HG03196 (cell line): ENCODE data around the gene C18orf32.
"Not testable (repeated sequence)": the region's sequence is repeated elsewhere in the genome, so short reads cannot be mapped to it uniquely, and the experiment has no call there.

Experiments
- ATAC-seq: cut with Tn5 transposase; IDR thresholded peaks from one replicate; pipeline ENCODE4 v1.9.1; 2021; ENCODE audit not compliant: unreplicated experiment

The C18orf32 gene

DNA sequence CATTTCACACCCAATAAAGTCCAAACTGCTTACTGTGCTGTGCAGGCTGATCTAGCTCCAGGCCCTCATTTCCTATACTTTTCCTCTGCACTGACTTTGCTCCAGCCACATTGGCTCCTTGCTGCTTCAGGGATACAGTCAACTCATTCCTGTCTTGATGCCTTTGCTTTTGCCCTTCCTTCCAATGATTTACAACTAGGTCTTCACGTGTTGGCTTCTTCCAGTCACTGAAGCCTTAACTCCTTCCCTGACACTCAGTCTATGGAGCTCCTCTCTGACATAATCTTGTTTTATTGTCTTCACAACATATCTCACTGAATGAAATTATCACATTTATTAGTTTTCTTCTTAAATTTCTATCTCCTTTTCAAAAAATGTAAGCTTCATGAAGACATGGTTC is 16.9 kb upstream of the C18orf32 start:
- ATAC-seq: no peak

DNA sequence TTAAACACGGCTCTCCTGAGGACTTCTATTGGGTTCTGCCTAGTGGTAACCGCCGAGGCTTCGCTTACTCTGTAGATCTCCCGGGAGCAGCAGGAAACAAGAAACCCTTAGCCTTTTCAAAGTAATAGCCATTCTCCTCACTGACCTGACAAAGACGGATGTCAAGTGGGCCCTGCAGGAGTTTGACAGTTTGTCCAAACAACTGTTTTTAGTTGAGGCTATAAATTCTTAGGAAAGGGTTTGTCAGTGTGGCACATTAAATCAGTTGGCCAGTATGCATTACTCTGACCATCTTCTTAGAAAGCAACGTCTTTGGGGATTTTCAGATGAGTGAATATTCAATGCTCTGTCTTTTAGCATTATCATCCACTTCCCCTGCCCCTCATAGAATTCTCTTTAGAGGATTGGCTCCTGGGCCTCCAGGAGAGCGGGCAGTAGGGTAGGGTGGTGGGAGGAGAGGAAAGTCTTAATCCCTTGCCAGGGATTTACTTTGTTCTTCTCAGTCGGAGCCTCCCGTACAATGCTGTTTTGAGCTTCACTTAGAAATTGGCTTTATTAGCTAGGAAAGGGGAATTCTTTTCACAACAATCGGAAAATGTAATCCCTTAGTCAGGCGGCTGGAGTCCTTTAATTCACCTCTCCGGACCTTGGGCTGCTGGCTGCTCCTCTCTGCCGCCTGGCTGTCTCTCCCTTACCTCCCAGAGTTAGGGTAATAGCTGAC is 13.3 kb upstream of the C18orf32 start:
- ATAC-seq: no peak

DNA sequence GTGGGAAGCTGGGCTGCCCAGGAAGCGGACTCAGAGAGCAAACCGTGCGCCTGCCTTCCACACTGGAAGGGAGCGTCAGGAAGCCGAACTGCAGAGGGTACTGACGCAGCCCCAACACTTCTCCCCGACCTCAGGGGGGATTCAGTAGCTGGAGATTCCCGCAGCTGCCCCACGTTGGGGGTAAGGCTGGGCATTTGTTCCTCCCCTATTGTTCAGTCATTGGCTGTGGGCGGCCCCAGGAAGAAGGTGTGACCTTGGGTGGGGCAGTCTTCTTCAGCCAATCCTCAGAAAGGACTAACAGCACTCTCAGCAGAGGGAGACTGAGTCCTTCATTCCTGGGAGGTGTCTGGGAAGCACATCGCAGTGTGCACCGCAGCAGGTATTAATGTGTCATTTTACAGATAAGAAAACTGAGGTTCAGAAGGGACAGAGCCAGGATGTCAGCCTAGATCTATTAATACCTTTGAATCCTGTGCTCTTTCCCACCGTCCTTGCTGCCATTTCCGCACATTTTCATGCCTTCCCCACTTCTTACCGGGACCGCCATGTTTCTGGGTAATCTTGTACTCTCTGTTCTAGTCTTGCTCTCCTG is 12.1 kb upstream of the C18orf32 start:
- no peak for ATAC-seq

DNA sequence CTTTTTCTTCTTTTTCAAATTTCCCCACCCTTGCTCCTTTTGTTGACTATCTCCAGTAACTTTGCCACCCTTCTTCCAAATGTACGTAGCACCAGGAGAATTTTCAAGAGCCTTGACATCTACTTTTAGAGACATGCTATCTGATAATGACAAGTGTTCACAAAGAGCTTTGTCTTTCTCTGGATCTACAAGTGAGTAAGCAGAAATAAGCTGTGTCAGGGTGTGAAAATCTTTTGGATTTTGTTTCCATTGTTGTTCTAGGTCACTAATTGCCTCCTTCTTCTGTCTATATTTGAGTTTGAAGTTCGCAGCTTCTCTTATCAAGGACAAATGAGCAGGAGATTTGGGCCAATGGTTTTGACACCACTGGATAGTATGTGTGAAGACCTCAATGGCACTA is 8.4 kb upstream of the C18orf32 start:
- ATAC-seq: no peak

DNA sequence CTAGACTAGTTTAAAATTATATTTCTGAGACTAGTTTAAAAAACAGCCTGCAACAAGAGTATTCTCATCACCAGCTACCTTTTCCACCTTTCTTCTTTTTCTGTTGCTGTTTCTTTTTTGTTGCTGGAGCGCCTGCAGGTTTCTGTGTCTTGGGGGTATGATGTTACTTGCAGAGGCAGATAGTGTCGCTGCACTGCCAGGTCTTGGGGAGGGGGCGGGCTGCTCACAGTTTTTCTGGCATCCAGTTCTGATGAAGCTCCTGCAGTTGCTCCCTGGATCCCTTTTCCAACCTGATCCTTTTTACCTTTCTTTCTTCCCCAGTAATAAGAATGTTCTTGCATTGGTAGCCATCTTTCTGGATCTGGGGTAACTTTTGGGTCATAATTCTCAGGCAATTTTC is 8.0 kb upstream of the C18orf32 start:
- no peak for ATAC-seq

DNA sequence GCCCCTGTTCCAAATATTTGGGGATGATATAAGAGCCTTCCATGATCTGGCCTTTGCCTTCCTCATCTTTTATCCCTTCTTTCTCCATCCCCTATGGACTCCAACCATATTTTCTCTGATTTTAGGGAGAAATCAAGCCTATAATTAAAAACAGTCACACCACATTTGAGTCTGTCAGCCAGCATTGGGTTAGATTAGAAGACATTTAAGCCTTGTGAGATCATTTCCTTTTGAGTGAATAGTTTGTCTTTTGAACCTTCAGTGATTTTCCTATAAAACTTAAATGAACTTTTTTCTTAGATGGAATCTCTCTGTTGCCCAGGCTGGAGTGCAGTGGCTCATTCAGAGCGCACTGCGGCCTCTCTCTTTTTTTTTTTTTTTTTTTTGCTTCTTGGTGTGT is 7.6 kb upstream of the C18orf32 start:
- no peak for ATAC-seq

DNA sequence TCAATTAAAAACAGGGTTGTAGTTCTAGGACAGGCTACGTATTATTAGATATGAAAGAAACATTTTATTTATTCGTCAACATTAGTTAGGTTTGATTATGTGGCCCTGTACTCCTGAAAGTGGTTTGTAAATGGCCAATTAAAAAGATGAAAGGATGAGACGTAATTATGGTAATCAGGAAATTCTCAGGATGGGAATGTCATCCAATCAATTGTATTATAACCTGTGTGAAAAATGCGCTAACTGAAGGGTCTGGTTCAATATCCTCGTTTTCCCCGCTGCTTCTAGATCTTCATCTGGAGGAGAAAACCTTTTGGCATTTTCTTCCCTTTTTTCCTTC is 5.6 kb upstream of the C18orf32 start:
- no peak for ATAC-seq

DNA sequence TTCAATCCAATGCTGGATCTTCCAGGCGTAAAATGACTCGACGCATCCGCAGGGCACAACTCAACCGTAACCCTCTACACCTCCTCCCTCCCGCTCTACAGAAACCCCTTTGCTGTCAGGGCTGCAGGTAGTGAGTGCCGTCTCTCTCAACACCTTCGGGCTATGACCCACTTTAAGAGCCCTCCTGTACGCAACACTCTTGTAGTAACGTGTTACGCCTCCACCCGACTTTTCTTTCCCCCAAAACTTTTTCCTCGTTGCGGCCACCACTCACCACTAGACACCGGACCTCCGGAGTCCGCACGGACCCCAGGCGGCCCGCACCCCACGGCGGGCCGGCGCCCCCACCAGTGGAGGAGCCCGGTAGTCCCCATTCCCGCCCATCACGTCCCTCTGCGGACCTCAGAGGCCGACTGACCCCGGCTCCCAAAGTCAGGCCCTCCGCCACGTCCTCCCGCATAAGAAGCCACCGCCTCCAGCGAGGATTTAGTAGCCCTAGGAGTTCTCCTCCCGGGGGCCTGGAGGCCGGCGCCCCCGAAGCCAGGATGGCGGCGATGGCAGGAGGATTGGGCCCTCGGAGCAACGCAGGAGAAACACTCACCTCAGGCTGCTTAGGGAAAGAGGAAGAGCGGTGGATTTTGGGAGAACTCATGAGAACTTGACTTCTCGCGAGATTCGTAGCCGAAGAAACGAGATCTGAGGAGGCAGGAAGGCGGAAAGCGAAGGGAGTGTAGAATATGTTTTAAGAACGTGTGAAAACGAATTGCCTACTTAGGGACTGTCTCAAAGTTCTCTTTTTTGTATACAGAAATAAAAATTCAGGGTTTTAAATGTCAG is 5.0 kb upstream of the C18orf32 start, which contains the start of gene RPL17:
TSS of gene RPL17 (minus strand) at position 609 of the 837 bp plus-strand sequence.
- peak; percentile 87 for ATAC-seq

DNA sequence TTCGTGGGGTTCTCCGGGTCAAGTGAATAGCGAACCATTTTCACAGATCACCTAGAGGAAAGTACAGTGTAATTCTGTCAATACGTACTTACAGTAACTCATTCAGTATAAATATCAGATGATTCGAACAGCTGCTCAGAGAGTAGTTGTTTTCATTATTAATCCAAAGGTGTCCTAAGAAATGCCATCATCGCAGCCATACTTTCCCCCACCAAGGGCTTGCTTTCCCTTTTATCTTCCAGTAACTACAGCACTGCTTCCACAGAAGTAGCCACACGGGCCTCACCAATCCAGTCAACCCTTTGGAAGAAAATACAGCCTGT is 4.5 kb upstream of the C18orf32 start:
- ATAC-seq: no peak

DNA sequence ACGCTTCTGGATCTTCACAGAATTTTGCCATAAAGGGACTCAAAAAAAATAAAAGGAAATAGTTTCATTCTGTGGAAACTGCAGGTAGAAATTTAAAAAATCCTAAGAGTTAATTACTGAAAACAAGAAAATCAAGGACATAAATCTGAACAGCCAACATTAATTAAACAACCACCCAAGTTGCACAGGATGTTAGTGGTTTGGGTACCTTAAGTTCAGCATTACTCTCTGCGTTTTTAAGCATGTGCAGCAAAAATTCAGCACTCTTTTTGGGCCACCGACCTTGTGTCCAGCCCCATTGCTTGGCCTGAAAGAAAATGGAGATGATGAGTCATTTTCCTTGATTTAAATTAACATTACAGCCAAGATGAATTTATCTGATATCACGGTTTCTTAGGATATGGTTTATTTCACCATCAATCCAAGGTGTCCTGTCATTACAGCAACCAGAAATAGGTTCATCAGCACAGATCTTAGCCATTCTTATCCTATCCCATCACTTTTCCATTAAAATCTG is 3.3 kb upstream of the C18orf32 start:
- ATAC-seq: no peak

DNA sequence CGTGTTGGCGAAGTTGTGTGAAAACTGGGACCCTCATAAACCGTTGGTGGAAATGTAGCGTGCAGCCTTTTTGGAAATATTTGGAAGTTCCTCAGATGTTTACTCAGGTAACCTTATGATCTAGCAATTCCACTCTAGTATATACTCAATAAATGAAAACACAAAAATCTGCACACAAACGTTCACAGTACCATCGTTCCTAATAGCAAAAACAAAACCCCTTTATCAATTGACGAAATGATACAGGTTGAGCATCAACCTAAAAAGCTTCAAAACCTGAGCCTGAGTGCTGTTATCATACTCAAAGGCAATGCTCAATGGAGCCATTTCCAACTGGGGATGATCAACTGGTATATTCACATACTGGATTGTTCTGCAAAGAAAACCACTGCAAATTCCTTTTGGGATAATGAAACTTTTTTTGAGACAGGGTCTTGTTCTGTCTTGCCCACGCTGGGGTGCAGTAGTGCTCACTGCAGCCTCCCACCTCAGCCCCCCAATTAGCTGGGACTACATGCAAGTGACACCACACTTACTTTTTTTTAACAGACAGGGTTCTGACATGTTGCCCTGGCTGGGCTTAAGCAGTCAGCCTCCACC is 777 bp upstream of the C18orf32 start:
- no peak for ATAC-seq

DNA sequence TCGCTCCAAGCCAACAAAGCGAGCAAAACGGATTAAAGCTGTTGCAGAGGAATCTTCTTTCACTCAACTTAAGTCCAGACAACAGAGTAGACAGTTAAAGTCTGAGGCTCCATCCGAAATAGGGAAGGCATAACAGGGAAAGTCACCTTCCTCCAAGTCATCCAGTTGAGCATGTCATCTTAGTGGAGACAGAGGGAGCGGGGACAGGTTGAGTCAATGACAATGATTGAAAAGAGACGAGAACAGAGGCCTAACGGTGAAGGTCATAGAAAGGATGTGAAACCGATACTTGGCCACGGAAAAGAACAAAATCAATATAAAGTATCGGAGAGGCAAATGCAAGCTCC is 455 bp downstream of the C18orf32 start:
- ATAC-seq: no peak

DNA sequence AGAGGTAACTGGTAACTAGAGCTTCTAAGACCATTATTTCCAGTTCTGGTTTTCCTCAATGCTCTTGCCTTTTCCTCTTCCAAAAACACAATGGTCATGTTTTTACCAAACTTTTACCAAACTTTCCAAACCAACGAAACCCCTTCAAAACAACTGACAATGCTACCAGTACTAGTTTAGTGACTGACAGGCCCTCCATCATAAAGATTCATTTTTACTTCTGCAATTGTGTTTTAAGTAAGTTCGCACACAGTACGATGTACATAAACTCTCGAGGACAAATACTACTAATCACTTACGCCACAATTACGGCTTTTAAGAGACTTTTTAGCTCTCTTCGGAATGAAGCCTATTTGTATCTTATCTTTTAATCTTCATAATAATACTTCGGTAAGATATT is 900 bp downstream of the C18orf32 start:
- no peak for ATAC-seq

DNA sequence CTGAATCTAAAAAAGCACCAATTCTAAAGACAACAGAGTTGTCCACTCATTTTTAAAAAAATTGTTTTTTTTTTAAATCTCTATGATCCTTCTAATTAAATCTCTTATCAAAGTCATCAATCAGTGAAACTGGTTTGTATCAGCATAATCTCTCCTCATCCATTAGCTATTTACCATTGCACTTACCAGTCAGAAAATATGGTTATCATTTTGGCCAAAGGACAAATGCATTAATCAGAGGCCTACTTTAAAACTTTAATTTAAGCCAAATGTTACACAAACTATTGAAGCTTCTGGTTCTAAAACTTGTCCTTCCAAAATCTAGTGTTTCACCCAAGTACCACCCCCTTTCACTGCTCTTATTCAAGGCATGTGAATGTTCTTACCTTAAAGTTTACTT is 3.8 kb downstream of the C18orf32 start:
- no peak for ATAC-seq

DNA sequence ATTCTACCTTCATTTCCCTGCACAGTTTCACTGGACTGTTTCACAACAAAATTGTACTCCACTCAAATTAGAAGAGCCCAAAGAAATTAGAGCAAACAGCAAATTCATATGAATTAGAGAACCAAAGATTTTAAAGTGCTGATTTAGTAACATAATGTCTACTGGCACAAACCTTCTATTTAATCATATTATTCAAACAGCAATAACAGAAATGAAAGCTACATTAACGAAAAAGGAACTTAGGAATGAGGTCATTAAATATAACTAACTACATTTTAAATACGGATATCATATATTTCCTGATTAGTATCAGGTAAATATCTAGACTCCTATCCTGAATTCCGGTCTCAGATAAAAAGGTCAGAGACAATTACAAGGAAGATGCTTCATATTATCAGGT is 5.1 kb downstream of the C18orf32 start:
- no peak for ATAC-seq

DNA sequence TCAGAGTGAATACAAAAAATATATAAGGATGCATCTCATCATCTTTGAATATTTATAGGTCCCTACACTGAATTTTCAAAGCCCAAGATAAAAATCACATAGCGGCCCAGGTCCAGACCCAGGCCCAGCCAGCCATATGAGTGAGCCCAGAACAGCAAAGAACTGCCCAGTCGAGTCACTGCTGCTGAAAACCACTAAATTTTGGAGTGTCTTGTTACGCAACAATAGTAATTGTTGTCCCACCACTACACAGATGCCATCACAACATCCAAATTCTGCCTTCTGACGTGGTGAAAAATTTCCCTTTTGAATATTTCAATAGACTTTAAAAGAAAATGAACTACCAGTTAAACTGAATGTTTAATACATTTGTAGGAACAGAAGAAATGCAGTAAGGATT is 5.7 kb downstream of the C18orf32 start:
- no peak for ATAC-seq

DNA sequence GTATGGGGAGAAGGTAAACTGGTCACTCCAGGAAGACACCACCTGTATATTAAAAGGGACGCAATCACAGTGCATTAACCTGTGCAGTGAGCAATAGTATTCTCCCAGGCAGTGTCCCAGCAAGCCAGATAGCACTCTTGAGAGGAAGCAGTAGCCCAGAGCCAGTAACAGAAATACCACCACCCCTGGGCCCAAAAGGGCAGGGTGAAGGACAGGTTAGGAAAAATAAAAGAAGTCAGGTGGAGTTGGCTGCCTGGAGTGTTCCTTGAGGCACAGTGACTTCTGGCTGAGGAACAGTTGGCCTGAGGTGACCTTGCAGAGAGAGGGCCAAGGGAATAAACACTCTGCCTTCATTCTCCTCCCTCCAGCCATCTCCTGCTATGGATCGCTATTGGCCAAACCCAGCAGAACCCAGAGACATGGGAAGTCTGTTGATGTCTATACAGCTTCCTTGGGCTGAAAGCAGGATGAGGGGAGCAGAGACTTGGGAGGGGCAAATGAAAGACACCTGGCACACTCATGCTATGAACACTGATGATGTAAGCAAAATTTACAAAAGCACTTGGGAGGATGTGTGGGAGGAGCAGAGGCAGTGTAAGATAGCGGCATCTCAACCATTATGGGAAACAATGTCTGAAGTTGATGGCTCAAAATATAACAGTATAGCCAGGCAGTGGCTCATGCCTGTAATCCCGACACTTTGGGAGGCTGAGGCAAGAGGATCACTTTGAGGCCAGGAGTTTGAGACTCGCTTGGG is 7.5 kb downstream of the C18orf32 start:
- no peak for ATAC-seq

DNA sequence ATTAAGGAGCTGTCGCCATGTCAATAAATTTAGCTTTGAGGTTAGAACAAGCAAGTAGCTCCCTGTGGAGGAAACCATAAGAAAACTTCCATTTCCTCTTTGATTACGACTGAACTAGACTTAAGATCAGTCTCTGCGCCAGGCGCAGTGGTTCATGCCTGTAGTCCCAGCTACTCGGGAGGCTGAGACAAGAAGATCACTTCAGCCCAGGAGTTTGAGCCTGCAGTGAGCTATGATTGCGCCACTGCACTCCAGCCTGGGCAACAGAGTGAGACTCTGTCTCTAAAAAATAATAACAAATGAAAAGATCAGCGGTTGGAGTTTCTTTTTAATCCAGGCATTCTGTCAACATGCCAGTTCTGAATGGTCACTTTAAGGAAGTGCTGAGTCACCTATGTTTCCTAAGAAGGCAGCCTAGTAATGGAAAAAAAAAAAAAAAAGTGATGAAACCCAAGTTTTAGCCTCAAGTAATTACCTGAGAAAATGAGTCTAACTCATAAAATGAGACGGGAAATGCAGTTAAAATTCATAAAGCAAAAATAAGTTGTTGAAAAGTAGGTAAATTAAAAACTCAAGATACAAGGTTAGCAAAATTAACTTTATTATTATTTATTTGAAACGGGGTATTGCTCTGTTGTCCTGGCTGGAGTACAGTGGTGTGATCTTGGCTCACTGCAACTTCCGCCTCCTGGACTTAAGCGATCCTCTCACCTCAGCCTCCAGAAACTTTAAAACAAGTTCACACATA is 10.2 kb downstream of the C18orf32 start:
- no peak for ATAC-seq

DNA sequence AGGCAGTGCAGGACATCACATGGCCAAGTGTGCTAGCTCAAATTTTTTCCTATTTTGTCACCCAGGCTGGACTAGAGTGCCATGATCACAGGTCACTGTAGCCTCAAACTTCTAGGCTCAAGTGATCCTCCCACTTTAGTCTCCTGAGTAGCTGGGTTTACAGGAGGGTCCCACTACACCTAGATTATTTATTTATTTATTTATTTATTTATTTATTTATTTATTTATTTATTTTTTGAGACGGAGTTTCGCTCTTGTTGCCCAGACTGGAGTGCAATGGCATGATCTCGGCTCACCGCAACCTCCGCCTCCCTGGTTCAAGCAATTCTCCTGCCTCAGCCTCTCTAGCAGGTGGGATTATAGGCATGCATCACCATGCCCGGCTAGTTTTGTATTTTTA is 12.1 kb downstream of the C18orf32 start:
- ATAC-seq: not testable (repeated sequence)

DNA sequence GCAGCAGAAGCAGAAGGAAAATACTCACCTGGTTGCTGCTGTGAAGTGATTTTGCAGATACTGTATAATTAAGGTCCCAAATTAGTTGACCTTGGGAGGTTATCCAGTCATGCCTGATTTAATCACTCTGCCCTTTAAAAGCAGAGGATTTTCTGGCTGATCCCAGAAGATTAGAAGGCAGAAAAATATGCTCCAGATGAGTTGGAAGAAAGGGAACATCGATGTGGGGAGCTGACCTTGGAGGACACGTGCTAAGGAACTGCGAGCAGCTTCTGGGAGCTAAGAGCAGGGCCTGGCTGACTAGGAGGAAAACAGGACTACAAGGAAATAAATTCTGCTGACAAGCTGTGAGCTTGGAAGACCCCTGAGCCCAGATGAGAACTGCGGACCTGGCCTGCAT is 13.3 kb downstream of the C18orf32 start:
- no peak for ATAC-seq
